ENCODE data around the gene NIFK.
A peak's percentile ranks its signal among the peaks of the same experiment; 100 is the strongest.
"Not testable (repeated sequence)": the region's sequence is repeated elsewhere in the genome, so short reads cannot be mapped to it uniquely, and the experiment has no call there.

The NIFK gene

GRCh38 chr2:121754851-121755236, 18.2 kb upstream of the NIFK start:
- Mint-ChIP-seq H3K27ac (peak overlapping the region; percentile 93), H3K36me3 (ENCODE audit: low read depth) (peaks cover 7% of the 10 kb centered on the region), H3K9me3 (no peaks in the 10 kb centered on the region), H3K27me3 (ENCODE audit: low read depth) (no peaks in the 10 kb centered on the region), H3K4me1 (ENCODE audit: low read depth) (peaks cover 13% of the 10 kb centered on the region), H3K4me3 (peak overlapping the region; percentile 91)
- DNase-seq (ENCODE audit: low spot score), result no peak

- DNase-seq (ENCODE audit: low spot score), result no peak
- no peaks in the 10 kb centered on the region for H3K9me3 Mint-ChIP-seq
- no peaks in the 10 kb centered on the region for H3K36me3 Mint-ChIP-seq (ENCODE audit: low read depth)
- peaks cover 4% of the 10 kb centered on the region for H3K4me1 Mint-ChIP-seq (ENCODE audit: low read depth)
- H3K27ac Mint-ChIP-seq, result no peak overlapping the region
- H3K27me3 Mint-ChIP-seq (ENCODE audit: low read depth), result no peaks in the 10 kb centered on the region
- no peak overlapping the region for H3K4me3 Mint-ChIP-seq
Observed at GRCh38 chr2:121748202-121748601, 11.5 kb upstream of the NIFK start.

- Mint-ChIP-seq H3K27me3 (ENCODE audit: low read depth) (no peaks in the 10 kb centered on the region), H3K36me3 (ENCODE audit: low read depth) (no peaks in the 10 kb centered on the region), H3K4me1 (ENCODE audit: low read depth) (peaks cover 4% of the 10 kb centered on the region), H3K4me3 (no peak overlapping the region), H3K9me3 (no peaks in the 10 kb centered on the region), H3K27ac (no peak overlapping the region)
- peak; percentile 55 for DNase-seq (ENCODE audit: low spot score)
Observed at GRCh38 chr2:121746071-121746578, 9.4 kb upstream of the NIFK start.

- Mint-ChIP-seq H3K4me1 (ENCODE audit: low read depth) (peaks cover 14% of the 10 kb centered on the region), H3K9me3 (no peaks in the 10 kb centered on the region), H3K27ac (no peak overlapping the region), H3K36me3 (ENCODE audit: low read depth) (peaks cover 2% of the 10 kb centered on the region), H3K27me3 (ENCODE audit: low read depth) (no peaks in the 10 kb centered on the region), H3K4me3 (no peak overlapping the region)
- no peak for DNase-seq (ENCODE audit: low spot score)
Observed at GRCh38 chr2:121741450-121741849, 4.8 kb upstream of the NIFK start.

- Mint-ChIP-seq H3K27ac (no peak overlapping the region), H3K9me3 (no peaks in the 10 kb centered on the region), H3K27me3 (ENCODE audit: low read depth) (no peaks in the 10 kb centered on the region), H3K4me3 (no peak overlapping the region), H3K4me1 (ENCODE audit: low read depth) (peaks cover 13% of the 10 kb centered on the region), H3K36me3 (ENCODE audit: low read depth) (peaks cover 4% of the 10 kb centered on the region)
- no peak for DNase-seq (ENCODE audit: low spot score)
Observed at GRCh38 chr2:121740973-121741372, 4.3 kb upstream of the NIFK start.

GRCh38 chr2:121736140-121736461, 574 bp downstream of the NIFK start:
- DNase-seq (ENCODE audit: low spot score), result no peak
- Mint-ChIP-seq H3K27ac (peak overlapping the region; percentile 92), H3K4me3 (peak overlapping the region; percentile 97), H3K4me1 (ENCODE audit: low read depth) (peaks cover 34% of the 10 kb centered on the region), H3K36me3 (ENCODE audit: low read depth) (peaks cover 32% of the 10 kb centered on the region), H3K27me3 (ENCODE audit: low read depth) (no peaks in the 10 kb centered on the region), H3K9me3 (no peaks in the 10 kb centered on the region)

- peak overlapping the region; percentile 97 for H3K4me3 Mint-ChIP-seq
- no peaks in the 10 kb centered on the region for H3K9me3 Mint-ChIP-seq
- DNase-seq (ENCODE audit: low spot score), result no peak
- H3K4me1 Mint-ChIP-seq (ENCODE audit: low read depth), result peaks cover 37% of the 10 kb centered on the region
- H3K27me3 Mint-ChIP-seq (ENCODE audit: low read depth), result no peaks in the 10 kb centered on the region
- peaks cover 37% of the 10 kb centered on the region for H3K36me3 Mint-ChIP-seq (ENCODE audit: low read depth)
- H3K27ac Mint-ChIP-seq, result peak overlapping the region; percentile 92
Observed at GRCh38 chr2:121735518-121736074, 1.1 kb downstream of the NIFK start.

GRCh38 chr2:121734544-121734943, 2.1 kb downstream of the NIFK start:
- H3K36me3 Mint-ChIP-seq (ENCODE audit: low read depth), result peaks cover 42% of the 10 kb centered on the region
- DNase-seq (ENCODE audit: low spot score); H3K9me3 Mint-ChIP-seq; H3K27me3 Mint-ChIP-seq (ENCODE audit: low read depth); H3K27ac Mint-ChIP-seq: not testable (repeated sequence)
- H3K4me1 Mint-ChIP-seq (ENCODE audit: low read depth), result peaks cover 37% of the 10 kb centered on the region
- peak overlapping the region; percentile 97 for H3K4me3 Mint-ChIP-seq

- H3K4me3 Mint-ChIP-seq, result no peak overlapping the region
- no peak for DNase-seq (ENCODE audit: low spot score)
- no peaks in the 10 kb centered on the region for H3K27me3 Mint-ChIP-seq (ENCODE audit: low read depth)
- H3K4me1 Mint-ChIP-seq (ENCODE audit: low read depth), result peaks cover 24% of the 10 kb centered on the region
- H3K9me3 Mint-ChIP-seq, result no peaks in the 10 kb centered on the region
- no peak overlapping the region for H3K27ac Mint-ChIP-seq
- H3K36me3 Mint-ChIP-seq (ENCODE audit: low read depth), result peaks cover 62% of the 10 kb centered on the region
Observed at GRCh38 chr2:121731366-121731765, 5.3 kb downstream of the NIFK start.

GRCh38 chr2:121727950-121728349, 8.7 kb downstream of the NIFK start:
- no peak overlapping the region for H3K4me3 Mint-ChIP-seq
- DNase-seq (ENCODE audit: low spot score), result no peak
- no peaks in the 10 kb centered on the region for H3K27me3 Mint-ChIP-seq (ENCODE audit: low read depth)
- H3K36me3 Mint-ChIP-seq (ENCODE audit: low read depth), result peaks cover 47% of the 10 kb centered on the region
- H3K4me1 Mint-ChIP-seq (ENCODE audit: low read depth), result peaks cover 15% of the 10 kb centered on the region
- no peak overlapping the region for H3K27ac Mint-ChIP-seq
- H3K9me3 Mint-ChIP-seq, result no peaks in the 10 kb centered on the region

- Mint-ChIP-seq H3K9me3 (no peaks in the 10 kb centered on the region), H3K27ac (no peak overlapping the region), H3K4me3 (no peak overlapping the region), H3K27me3 (ENCODE audit: low read depth) (no peaks in the 10 kb centered on the region), H3K4me1 (ENCODE audit: low read depth) (peaks cover 20% of the 10 kb centered on the region), H3K36me3 (ENCODE audit: low read depth) (peaks cover 45% of the 10 kb centered on the region)
- no peak for DNase-seq (ENCODE audit: low spot score)
Observed at GRCh38 chr2:121727332-121727731, 9.3 kb downstream of the NIFK start.

GRCh38 chr2:121723316-121723715, 13.4 kb downstream of the NIFK start:
- Mint-ChIP-seq H3K4me3 (no peak overlapping the region), H3K4me1 (ENCODE audit: low read depth) (peaks cover 18% of the 10 kb centered on the region), H3K9me3 (no peaks in the 10 kb centered on the region), H3K36me3 (ENCODE audit: low read depth) (peaks cover 13% of the 10 kb centered on the region), H3K27ac (no peak overlapping the region), H3K27me3 (ENCODE audit: low read depth) (no peaks in the 10 kb centered on the region)
- DNase-seq (ENCODE audit: low spot score), result no peak

GRCh38 chr2:121722479-121722878, 14.2 kb downstream of the NIFK start:
- H3K27ac Mint-ChIP-seq, result peak overlapping the region; percentile 59
- H3K4me1 Mint-ChIP-seq (ENCODE audit: low read depth), result peaks cover 18% of the 10 kb centered on the region
- peaks cover 5% of the 10 kb centered on the region for H3K36me3 Mint-ChIP-seq (ENCODE audit: low read depth)
- no peaks in the 10 kb centered on the region for H3K27me3 Mint-ChIP-seq (ENCODE audit: low read depth)
- H3K4me3 Mint-ChIP-seq, result peak overlapping the region; percentile 1
- peak; percentile 59 for DNase-seq (ENCODE audit: low spot score)
- no peaks in the 10 kb centered on the region for H3K9me3 Mint-ChIP-seq

- Mint-ChIP-seq H3K4me3 (peak overlapping the region; percentile 1), H3K27me3 (ENCODE audit: low read depth) (no peaks in the 10 kb centered on the region), H3K27ac (peak overlapping the region; percentile 59), H3K36me3 (ENCODE audit: low read depth) (peaks cover 1% of the 10 kb centered on the region), H3K4me1 (ENCODE audit: low read depth) (peaks cover 18% of the 10 kb centered on the region), H3K9me3 (no peaks in the 10 kb centered on the region)
- no peak for DNase-seq (ENCODE audit: low spot score)
Observed at GRCh38 chr2:121721926-121722325, 14.7 kb downstream of the NIFK start.

- no peak overlapping the region for H3K27ac Mint-ChIP-seq
- H3K4me3 Mint-ChIP-seq, result no peak overlapping the region
- H3K36me3 Mint-ChIP-seq (ENCODE audit: low read depth), result no peaks in the 10 kb centered on the region
- DNase-seq (ENCODE audit: low spot score), result no peak
- no peaks in the 10 kb centered on the region for H3K9me3 Mint-ChIP-seq
- H3K27me3 Mint-ChIP-seq (ENCODE audit: low read depth), result no peaks in the 10 kb centered on the region
- peaks cover 9% of the 10 kb centered on the region for H3K4me1 Mint-ChIP-seq (ENCODE audit: low read depth)
Observed at GRCh38 chr2:121717529-121717928, 19.1 kb downstream of the NIFK start.

Data from T-helper 2 cell treated with Interferon-gamma antibody and Interleukin-4, amounts not matched to agents 5 μg/mL and 100 μg/mL, for 36 hours (primary cell).